ENCODE results near the gene YJU2.

- TF ChIP-seq EZH2phosphoT487 (IDR thresholded peaks at IDR 0.05; ENCODE audit: low read length) (no peak), EZH2 (optimal IDR thresholded peaks at IDR 0.05; ENCODE audit: low read depth, low read length) (no peak), CTCF (IDR thresholded peaks at IDR 0.05; ENCODE audit: low read length) (no peak)
Observed at GRCh38 chr19:4197625-4198466, 49.0 kb upstream of the YJU2 start.
